ENCODE data around the gene SLC39A5.

SLC39A5 gene

GRCh38 chr12:56216461-56216860 is 13.4 kb upstream of the SLC39A5 start:
- Histone ChIP-seq H3K36me3 (ENCODE audit: insufficient read depth) (no peaks in the 10 kb centered on the region), H3K4me3 (IDR thresholded peaks at IDR 0.05; ENCODE audit: insufficient read depth, low read depth, low read length) (no peak overlapping the region), H3K79me2 (ENCODE audit: insufficient read depth, low read depth) (peaks cover 7% of the 10 kb centered on the region; the same call in 1 of the 2 replicates), H3K9ac (no peak overlapping the region), H3K4me2 (no peak overlapping the region), H2AFZ (ENCODE audit: low read depth) (no peak overlapping the region), H4K20me1 (ENCODE audit: insufficient read depth) (no peaks in the 10 kb centered on the region), H3K27me3 (ENCODE audit: insufficient read depth, low read depth) (no peaks in the 10 kb centered on the region), H3K27ac (no peak overlapping the region), H3K4me1 (ENCODE audit: low read depth, poor library complexity, severe bottlenecking) (peaks cover 9% of the 10 kb centered on the region)
- TF ChIP-seq CTCF (conservative IDR thresholded peaks at IDR 0.05; ENCODE audit: low read depth, low read length) = no peak

GRCh38 chr12:56219840-56220239 is 10.0 kb upstream of the SLC39A5 start:
- Histone ChIP-seq H3K4me2 (no peak overlapping the region), H4K20me1 (ENCODE audit: insufficient read depth) (no peaks in the 10 kb centered on the region), H3K4me3 (IDR thresholded peaks at IDR 0.05; ENCODE audit: insufficient read depth, low read depth, low read length) (no peak overlapping the region), H3K36me3 (ENCODE audit: insufficient read depth) (no peaks in the 10 kb centered on the region), H2AFZ (ENCODE audit: low read depth) (no peak overlapping the region), H3K4me1 (ENCODE audit: low read depth, poor library complexity, severe bottlenecking) (peaks cover 30% of the 10 kb centered on the region), H3K79me2 (ENCODE audit: insufficient read depth, low read depth) (peaks cover 9% of the 10 kb centered on the region; the same call in 1 of the 2 replicates), H3K27ac (no peak overlapping the region), H3K27me3 (ENCODE audit: insufficient read depth, low read depth) (no peaks in the 10 kb centered on the region), H3K9ac (no peak overlapping the region)
- no peak for TF ChIP-seq CTCF (conservative IDR thresholded peaks at IDR 0.05; ENCODE audit: low read depth, low read length)

- Histone ChIP-seq H3K27ac (no peak overlapping the region), H4K20me1 (ENCODE audit: insufficient read depth) (no peaks in the 10 kb centered on the region), H3K4me3 (IDR thresholded peaks at IDR 0.05; ENCODE audit: insufficient read depth, low read depth, low read length) (no peak overlapping the region), H3K79me2 (ENCODE audit: insufficient read depth, low read depth) (peaks cover 9% of the 10 kb centered on the region; the same call in 1 of the 2 replicates), H3K4me2 (peak overlapping the region; percentile 80), H3K36me3 (ENCODE audit: insufficient read depth) (no peaks in the 10 kb centered on the region), H3K4me1 (ENCODE audit: low read depth, poor library complexity, severe bottlenecking) (peaks cover 30% of the 10 kb centered on the region), H2AFZ (ENCODE audit: low read depth) (peak overlapping the region; percentile 95; the same call in 1 of the 2 replicates), H3K27me3 (ENCODE audit: insufficient read depth, low read depth) (no peaks in the 10 kb centered on the region), H3K9ac (peak overlapping the region; percentile 75; the same call in 1 of the 2 replicates)
- TF ChIP-seq CTCF (conservative IDR thresholded peaks at IDR 0.05; ENCODE audit: low read depth, low read length) = no peak
Observed at GRCh38 chr12:56220611-56221231, 9.1 kb upstream of the SLC39A5 start.

- Histone ChIP-seq H3K27ac (peak overlapping the region; percentile 34), H3K9ac (peak overlapping the region; percentile 75), H4K20me1 (ENCODE audit: insufficient read depth) (no peaks in the 10 kb centered on the region), H3K4me1 (ENCODE audit: low read depth, poor library complexity, severe bottlenecking) (peaks cover 30% of the 10 kb centered on the region), H3K27me3 (ENCODE audit: insufficient read depth, low read depth) (no peaks in the 10 kb centered on the region), H3K36me3 (ENCODE audit: insufficient read depth) (no peaks in the 10 kb centered on the region), H2AFZ (ENCODE audit: low read depth) (peak overlapping the region; percentile 95), H3K4me3 (IDR thresholded peaks at IDR 0.05; ENCODE audit: insufficient read depth, low read depth, low read length) (peak overlapping the region; percentile 88), H3K4me2 (peak overlapping the region; percentile 80), H3K79me2 (ENCODE audit: insufficient read depth, low read depth) (peaks cover 9% of the 10 kb centered on the region; the same call in 1 of the 2 replicates)
- no peak for TF ChIP-seq CTCF (conservative IDR thresholded peaks at IDR 0.05; ENCODE audit: low read depth, low read length)
Observed at GRCh38 chr12:56221232-56221756, 8.6 kb upstream of the SLC39A5 start.
